ENCODE measurements around the gene ANKRD11.
A peak's percentile ranks its signal among the peaks of the same experiment; 100 is the strongest.

The ANKRD11 gene

DNA sequence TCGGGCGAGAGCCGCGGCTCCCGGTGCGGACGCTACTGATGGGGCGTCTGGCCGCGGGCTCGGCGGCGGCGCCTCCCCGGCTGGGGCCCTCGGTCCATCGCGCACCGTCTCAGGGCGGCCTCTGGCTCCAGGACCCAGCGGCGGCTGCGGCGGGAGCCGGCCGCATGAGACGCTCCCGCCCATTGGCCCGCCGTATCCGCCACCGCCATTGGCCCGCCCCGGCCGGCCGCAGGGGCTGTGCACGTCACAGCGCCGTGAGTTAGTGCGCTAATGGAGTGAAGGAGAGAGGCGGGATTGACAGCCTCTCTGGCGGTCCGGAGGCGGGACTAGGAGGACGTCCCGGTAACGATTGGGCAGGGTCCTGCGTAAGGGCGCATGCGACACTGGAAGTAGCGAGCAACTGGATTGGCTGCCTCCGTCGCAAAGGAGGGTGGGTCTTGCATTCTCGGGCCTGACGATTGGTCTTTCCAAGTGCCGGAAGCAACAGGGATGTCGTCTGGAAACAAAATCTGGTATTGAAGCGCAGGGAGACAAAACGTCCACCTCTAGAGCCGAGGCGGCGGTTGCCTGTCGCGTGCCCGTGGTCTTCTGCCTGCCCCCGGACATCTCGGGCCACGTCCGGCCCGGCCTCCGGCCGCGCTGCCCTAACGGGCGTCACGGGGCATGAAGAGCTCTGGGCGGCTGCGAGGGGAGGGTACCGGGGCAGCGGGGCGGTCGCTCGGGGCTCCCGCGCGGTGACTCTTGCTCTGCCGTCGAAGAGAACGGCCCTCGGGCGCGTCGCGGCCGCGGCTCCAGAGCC is at the start of gene ANKRD11:
ANKRD11 (minus strand) TSS at position 123 of the 799 bp plus-strand sequence. CDS start 173,542 bp downstream, outside the sequence.
- peak; percentile 100 for DNase-seq (ENCODE audit: low read depth, low spot score)

DNA sequence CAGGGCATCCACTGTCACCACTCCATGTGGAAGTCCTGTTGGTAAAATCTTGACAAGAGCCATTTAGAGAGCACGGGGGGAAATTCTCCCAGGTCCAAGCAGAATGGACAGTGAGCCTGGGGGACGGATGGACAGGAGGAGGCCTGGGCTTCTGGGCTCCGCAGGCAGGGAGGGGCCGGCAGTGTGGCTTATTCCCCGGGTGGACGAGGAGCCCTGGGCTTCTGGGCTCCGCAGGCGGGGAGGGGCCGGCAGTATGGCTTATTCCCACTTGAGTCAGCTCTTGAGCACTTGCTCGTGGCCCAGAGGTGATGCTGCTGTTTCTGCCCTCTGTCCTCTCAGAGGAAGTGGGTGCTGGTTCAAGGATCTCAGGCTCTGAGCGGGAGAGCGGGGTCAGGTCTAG is 47.9 kb upstream of the ANKRD11 start:
- no peak for DNase-seq (ENCODE audit: low read depth, low spot score)

DNA sequence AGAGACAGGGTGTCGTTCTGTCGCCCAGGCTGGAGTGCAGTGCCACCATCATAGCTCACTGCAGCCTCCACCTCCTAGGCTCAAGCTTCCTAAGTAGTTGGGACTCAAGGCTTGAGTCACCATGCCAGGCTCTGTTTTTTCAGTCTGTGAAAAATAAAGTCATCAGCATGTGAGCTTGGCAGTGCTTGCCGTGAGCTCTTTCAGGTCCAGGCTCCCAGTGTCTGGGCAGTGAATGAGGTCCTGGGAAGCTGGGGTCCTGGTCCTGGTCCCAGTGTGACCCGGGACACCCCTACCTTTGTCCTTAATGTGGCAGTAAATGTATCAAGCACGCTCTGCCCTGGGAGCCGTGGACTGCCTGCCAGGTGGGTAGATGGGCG is 47.2 kb upstream of the ANKRD11 start:
- DNase-seq (ENCODE audit: low read depth, low spot score): no peak

DNA sequence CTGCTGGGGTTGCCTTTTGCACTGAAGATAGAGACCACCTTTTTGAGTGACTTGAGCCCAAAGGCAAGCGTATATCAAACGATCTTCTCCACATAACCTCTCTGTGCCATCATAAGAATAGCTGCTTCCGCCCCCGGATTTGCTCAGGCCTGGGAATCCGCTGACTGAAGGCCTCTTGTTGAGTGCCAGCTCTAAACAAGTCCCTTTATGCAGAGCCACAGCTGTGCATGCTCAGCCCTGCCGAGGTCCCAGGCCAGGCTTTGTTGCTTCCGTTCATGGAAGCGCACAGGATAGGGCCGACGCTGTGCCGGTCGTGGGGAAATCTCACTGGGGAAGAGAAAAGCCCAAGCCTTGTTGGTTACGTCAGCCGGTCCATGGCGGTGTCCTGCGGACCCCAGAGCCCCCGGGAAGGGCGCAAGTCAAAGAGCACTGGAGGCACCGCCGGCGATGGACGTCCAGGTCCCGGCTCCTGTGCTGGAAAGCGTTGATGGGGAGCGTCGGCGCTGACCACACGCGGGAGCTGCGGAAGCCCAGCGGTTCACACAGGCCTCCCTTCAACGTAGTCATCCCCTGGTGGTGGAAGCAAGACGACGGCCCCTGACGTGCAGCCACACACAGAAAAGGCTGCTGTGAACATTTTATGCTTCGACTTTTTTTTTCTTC is 46.7 kb upstream of the ANKRD11 start:
- DNase-seq (ENCODE audit: low read depth, low spot score): no peak

DNA sequence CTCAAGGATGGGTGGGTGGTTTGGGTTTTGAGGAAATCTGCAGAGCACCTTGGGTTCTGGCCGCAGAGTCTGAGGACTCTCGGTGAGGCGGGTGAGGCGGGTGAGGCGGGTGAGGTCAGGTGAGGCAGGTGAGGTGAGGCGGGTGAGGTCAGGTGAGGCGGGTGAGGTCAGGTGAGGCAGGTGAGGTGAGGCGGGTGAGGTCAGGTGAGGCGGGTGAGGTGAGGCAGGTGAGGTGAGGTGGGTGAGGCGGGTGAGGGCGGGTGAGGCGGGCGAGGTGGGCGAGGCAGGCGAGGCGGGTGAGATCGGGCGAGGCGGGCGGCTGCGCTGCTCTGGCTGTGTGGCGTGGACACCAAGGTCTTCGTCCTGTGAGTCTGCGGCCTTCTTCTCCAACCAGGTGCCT is 46.0 kb upstream of the ANKRD11 start:
- no peak for DNase-seq (ENCODE audit: low read depth, low spot score)

DNA sequence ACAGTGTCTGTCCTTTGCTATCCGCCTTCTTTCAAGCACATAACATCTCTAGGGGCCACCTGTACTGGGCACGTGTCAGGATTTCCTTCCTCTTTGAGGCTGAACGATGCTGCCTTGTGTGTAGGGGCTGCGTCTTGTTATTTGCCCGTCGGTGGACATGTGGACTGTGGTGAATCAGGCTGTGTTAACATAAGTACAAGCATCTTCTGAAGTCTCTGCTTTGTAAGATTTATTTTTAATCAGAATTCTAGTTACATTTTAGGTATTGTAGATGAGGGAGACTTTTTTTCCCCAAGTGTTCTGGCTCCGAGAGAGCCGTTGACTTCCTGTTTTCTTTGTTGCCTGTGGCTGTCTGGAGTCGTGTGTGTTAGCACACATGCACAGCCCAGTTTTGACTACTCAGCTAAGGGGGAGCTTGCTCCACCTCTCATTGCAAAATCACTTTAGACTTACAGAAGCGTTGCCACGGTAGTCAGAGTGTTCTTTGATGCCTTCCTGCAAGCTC is 43.9 kb upstream of the ANKRD11 start:
- DNase-seq (ENCODE audit: low read depth, low spot score): no peak

DNA sequence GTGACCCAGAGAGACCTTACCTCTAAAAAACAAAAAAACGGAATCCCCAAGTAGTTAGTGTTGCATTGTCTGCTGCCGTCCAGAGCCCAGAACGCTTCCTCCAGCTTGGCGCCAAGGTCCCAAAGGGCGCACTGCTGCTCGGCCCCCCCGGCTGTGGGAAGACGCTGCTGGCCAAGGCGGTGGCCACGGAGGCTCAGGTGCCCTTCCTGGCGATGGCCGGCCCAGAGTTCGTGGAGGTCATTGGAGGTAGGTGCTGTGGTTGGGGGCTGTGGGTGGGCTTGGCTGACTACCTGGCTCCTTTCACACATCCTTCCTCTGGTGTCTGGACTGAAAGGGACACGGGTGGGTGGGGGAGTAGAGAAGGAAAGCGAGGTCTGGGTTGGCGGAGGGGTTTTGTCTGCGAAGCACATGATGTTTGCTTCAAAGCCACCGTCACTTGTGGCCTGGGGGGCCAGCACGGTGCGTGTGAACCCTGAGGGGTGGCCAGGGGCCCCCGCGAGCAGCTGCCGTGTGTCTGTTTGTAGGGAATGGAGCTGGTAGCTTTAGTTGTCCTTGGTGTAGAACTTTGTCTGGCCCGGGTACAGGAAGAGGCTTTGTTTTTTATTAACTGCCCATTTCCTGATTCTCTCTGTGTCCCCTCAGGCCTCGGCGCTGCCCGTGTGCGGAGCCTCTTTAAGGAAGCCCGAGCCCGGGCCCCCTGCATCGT is 41.6 kb upstream of the ANKRD11 start:
- no peak for DNase-seq (ENCODE audit: low read depth, low spot score)

DNA sequence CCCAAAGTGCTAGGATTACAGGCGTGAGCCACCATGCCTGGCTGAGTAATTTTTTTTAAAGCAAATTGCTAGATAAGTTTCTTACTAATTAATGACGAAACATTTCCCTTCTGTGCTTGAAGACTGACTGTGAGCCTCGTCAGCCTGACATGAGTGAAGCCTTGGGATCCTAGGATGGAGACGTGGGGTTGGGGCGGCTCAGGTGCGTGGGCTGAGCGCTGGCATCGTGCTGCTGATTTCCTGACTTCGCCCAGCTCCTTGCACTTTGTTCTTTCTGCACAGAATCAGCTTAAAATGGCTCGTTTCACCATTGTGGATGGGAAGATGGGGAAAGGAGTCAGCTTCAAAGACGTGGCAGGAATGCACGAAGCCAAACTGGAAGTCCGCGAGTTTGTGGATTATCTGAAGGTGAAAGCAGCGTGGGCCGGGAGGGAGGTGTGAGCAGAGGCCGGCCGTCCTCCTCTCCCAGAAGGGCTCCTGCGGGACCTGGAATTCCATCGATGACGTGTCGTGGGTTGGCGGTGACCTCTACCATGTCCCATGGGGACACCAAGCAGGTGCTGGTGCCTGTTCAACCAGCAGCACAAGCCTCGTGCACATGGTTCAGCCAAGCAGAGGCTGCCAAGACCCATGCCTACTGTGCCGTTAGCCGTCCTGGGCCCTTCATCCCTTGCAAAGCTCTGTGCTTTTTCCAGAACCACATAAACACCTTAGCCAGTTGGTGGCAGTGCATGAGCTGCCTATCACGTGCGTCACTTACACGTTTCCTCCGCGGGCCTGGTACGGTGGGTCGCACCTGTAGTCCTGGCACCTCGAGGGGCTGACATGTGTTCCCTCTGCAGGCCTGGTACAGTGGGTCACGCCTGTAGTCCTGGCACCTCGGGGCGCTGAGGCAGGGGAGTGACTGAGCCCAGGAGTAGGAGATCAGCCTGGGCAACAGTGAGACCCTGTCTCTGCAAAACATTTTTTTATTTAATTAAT is 40.3 kb upstream of the ANKRD11 start:
- DNase-seq (ENCODE audit: low read depth, low spot score): no peak

DNA sequence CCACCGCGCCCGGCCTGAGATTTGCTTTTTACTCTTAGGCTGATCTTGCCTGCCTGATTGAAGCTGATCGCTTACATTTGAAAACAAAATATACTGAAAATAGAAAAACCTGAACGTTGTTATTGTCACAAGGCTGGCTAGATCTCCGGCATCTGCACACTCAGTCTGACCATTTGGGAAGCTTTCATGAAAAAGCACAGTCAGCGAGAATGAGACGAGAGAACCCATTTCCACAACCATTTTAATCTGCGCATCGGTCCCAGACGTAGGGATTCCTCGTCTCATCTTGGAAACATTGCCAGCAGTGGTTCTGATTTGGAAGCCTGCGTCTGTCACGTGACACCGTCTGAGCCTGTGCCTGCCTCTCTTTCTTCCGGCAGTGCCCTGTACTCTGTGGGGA is 38.7 kb upstream of the ANKRD11 start:
- DNase-seq (ENCODE audit: low read depth, low spot score): no peak

DNA sequence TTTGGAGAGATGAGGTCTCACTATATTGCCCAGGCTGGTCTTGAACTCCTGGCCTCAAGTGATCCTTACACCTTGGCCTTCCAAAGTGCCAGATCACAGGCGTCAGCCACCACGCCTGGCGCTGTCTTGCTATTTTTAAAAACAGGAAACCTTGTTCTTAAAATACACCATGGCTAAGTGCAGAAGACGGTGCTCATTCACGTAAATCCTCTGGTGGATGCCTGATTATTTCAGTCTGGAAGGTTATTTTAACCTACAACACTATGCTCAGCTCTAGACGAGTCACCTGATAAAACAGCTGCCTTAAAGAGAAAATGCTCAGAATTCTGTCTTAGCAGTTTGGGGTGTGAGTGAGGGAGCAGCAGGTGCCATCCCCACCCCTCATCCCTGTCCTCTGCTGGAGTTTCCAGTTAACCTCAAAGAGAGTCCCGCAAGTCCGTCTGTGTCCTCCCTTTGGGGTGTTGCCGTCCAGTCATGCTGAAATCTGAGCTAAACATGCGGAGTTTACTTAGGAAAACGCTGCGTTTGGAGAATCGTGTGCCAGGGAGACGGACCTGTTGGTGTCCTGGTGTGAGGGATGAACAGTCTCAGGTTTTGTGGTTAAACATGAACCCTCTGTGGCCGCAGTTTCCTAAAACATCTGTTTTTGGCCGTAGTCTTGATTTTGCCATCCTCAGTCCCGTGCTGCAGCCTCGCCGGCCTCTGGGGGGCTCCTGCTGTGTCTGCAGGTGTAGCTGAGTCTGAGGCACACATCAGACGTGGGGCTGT is 35.0 kb upstream of the ANKRD11 start:
- DNase-seq (ENCODE audit: low read depth, low spot score): no peak

DNA sequence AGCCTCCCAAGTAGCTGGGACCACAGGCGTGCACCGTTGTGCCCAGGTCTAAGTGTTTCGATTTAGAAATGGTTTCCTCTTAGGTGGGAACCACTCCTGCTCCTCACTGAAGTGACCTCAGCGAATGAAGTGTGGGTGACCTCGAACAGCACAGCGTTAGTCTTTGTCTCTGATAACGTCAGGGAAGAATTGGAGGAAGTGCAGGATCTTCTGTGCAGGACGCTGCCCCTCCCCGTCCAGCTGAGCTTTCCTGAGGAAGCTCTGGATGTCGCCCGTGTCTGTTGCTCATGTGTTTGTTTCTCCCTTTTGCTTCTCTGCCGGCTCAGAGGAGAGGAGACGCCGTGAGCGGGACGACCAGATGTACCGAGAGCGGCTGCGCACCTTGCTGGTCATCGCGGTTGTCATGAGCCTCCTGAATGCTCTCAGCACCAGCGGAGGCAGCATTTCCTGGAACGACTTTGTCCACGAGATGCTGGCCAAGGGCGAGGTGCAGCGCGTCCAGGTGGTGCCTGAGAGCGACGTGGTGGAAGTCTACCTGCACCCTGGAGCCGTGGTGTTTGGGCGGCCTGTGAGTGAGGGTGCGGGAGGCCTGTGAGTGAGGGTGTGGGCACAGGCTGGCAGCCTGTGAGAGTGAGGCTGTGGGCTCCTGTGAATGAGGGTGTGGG is 33.5 kb upstream of the ANKRD11 start:
- DNase-seq (ENCODE audit: low read depth, low spot score): no peak

DNA sequence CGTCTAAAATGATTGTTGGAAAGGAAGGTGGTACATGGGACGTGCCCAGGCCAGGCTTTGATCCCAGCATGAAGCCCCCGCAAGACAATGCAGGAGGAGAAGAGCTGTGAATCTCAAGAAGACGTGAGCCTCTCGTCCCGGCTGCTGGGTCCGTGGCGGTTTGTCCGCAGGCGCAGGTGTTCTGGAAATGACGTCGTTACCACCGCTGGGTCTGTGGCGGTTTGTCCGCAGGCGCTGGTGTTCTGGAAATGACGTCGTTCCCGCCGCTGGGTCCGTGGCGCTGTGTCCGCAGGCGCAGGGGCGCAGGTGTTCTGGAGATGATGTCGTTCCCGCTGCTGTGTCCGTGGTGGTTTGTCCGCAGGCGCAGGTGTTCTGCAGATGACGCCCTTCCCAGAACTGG is 31.9 kb upstream of the ANKRD11 start:
- peak; percentile 71 for DNase-seq (ENCODE audit: low read depth, low spot score)

DNA sequence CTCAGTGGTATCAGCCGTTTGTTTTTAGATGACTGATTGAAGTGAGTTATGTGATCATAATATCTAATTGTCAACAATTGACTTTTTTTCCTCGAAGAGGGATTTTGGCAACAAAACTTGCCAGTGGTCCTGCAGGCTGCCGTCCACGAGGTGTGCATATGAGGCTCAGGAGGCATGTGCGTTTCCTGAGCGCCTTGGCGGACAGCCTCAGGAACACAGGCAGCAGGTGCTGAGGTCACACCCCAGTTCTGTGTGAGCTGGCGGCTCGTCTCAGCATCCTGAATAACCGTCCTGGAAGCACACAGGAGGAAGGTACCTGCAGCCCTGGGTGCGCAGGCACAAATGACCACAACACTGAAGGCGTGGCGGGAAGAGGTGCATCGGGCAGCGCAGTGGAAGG is 29.5 kb upstream of the ANKRD11 start:
- DNase-seq (ENCODE audit: low read depth, low spot score): no peak

DNA sequence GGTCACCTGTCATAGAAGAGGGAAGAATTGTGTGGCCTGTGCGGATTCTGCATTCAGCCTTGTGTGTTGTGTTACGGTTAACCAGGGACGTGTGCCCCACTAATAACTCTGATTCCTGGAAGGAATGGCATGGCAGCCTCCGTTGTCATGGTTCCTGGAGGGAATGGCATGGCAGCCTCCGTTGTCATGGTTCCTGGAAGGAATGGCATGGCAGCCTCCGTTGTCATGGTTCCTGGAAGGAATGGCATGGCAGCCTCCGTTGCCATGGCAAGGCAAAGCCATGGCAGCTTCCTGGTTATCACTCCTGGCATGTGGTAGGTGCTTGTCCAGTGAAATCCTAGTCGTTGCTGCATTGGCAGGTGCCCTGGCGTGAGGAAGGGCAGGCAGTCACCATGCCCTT is 26.8 kb upstream of the ANKRD11 start:
- no peak for DNase-seq (ENCODE audit: low read depth, low spot score)

DNA sequence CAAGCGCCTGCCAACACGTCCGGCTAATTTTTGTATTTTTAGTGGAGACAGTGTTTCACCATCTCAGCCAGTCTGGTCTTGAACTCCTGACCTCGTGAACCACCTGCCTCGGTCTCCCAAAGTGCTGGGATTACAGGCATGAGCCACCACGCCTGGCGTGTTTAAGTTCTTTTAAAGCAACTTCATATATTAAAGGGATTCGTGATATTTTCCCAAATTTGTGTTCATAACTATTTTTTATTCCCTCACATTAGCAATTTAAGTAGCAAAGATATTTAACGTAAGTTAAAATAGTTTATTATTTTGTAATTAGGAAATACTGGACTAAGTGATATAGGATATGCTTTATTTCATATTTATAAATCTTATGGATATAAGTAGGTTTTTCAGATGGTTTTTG is 22.1 kb upstream of the ANKRD11 start:
- no peak for DNase-seq (ENCODE audit: low read depth, low spot score)

DNA sequence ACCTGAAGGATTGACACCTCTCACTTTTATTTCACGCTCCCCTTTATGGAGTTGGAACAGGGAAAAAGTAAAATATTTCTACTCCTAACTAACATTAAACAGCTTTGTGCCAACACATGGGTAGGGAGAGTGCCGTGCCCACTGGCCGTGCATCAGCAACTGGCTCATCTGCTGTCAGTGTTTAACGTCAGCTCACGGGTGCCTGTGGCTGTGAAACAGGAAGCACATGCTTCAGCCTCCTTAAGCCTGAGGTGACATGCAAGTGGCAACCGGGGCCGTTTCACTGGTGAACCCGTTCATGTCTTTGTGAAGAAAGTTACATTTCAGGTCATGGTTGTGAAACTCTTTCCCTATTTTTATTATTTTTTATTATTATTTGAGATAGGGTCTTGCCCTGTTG is 21.0 kb upstream of the ANKRD11 start:
- DNase-seq (ENCODE audit: low read depth, low spot score): no peak

DNA sequence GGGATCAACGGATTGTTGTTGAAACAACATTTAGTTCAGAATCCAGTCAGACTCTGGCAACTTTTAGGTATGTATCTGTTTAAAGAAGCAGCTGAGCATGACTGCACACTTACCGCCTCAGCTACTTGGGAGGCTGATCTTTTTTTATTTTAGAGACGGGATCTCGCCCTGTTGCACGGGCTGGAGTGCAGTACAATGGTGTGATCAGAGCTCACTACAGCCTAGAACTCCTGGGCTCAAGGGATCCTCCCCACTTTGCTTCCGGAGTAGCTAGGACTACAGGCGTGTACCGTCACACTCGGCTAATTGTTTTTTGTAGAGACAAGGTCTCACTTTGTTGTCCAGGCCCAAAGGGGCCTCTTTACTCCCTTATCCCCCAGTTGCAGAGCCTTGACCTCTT is 20.2 kb upstream of the ANKRD11 start:
- no peak for DNase-seq (ENCODE audit: low read depth, low spot score)

DNA sequence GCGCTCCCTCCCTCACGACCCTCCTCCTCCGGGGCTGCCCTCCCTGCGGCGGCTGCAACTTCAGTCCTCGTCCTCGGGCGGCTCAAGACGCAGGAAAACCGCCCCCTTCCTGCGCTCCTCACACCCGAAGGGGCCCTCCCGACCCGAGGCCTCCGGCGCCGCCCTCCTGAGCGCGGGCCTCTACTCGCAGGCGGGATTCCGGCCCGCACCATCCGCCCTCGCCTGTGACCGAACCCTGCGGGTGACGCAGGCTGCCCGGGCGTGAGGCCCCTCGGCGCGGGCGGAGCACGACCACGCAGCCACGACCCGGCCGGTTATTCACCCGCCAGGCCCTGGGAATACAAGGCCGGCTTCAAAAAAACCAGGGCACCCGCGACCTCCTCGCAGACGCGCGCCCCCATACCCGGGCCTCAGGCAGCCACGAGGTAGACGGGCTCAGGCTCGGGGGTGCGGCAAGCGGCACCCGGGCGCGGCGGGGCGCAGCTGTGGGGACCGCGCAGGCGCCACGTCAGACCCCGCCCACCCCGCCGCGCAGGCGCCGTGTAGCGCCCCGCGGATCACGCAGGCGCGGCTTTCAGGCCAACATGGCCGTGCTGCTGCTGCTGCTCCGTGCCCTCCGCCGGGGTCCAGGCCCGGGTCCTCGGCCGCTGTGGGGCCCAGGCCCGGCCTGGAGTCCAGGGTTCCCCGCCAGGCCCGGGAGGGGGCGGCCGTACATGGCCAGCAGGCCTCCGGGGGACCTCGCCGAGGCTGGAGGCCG is 17.7 kb upstream of the ANKRD11 start, which contains the start of gene SPG7:
SPG7 (plus strand) TSS at position 570 of the 757 bp plus-strand sequence; CDS start at position 585, 15 bp downstream.
- DNase-seq (ENCODE audit: low read depth, low spot score): peak; percentile 90

DNA sequence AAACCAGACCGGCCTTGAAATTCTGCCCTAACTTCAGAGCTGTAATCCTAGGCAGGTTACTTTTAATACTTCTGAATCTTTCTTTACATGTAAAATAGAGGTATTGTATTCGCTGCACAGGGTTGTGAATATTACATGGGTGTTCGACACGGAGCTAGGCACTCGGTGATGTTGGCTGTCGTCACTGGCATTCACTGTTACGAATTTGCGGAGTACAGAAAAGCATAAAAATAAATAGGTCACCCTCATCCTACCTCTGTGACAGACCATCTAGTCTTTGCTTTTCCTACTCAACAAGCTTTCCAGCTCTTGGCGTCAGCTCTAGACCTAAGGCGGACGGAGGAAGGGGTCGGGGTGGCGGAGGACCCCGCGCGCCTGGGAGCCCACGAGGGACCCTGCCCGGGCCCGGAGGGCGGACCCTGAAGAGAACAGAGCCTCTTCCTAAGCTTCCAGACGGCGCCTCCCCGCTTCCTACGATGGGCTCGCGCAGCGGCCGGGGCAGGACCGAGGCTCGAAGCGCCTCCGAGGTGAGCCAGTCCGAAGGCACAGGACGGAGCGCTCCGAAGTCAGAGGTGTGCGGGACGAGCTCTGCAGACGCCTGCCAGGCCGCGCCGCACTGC is 17.0 kb upstream of the ANKRD11 start:
- DNase-seq (ENCODE audit: low read depth, low spot score): no peak

Measured in ELF-1 (cell line).